CD4-positive, CD25-positive, alpha-beta regulatory T cell (primary cell): ENCODE results near the gene CORO1C. TPM values are rescaled to one million over a fixed set of nuclear protein-coding genes. Genes with fewer than 3 reads are reported as not detected.

Experiments
- ATAC-seq, 2 donors: fragments of 150-1000 bp; cut with Tn5 transposase; one replicate each; pipeline ENCODE4 v1.10.0; 2021; ENCODE audit warnings: low read depth in 2 of 2, moderate number of reproducible peaks in 2 of 2, moderate library complexity in 1 of 2
- DNase-seq, 3 donors: peaks; one replicate each; pipeline versions ENCODE4 v3.0.0 to v3.0.0-alpha.2; 2012 to 2022; ENCODE audit warnings: mixed read lengths in 1 of 3
- H3K27ac ChIP-seq: one replicate; pipeline ENCODE4 v1.7.0; 2013; ENCODE audit warnings: mild to moderate bottlenecking, low read length; ENCODE audit not compliant: insufficient read depth, poor library complexity, severe bottlenecking
- H3K27me3 ChIP-seq: one replicate; pipeline ENCODE4 v1.7.0; 2013; ENCODE audit warnings: low read length; ENCODE audit not compliant: control insufficient read depth, insufficient read depth
- H3K36me3 ChIP-seq: one replicate; pipeline ENCODE4 v1.7.0; 2013; ENCODE audit warnings: mild to moderate bottlenecking, low read length, moderate library complexity; ENCODE audit not compliant: control insufficient read depth, insufficient read depth
- H3K4me1 ChIP-seq: 2 replicates; pipeline ENCODE4 v1.7.0; 2013; ENCODE audit warnings: mild to moderate bottlenecking, low read length; ENCODE audit not compliant: insufficient read depth, control insufficient read depth, poor library complexity, severe bottlenecking
- H3K4me3 ChIP-seq: one replicate; pipeline ENCODE4 v1.7.0; 2013; ENCODE audit warnings: low read depth, mild to moderate bottlenecking, low read length, moderate library complexity
- H3K9me3 ChIP-seq, 2 experiments: 1 replicate in 1 of 2; 2 replicates in 1 of 2; pipeline ENCODE4 v1.7.0; 2013; ENCODE audit warnings: low read length in 2 of 2, mild to moderate bottlenecking in 1 of 2, moderate library complexity in 1 of 2; ENCODE audit not compliant: control insufficient read depth in 2 of 2
- H3K27ac Mint-ChIP-seq, 3 donors: one replicate each; pipeline ENCODE4 v1.8.0; 2020 to 2022; ENCODE audit warnings: mild to moderate bottlenecking in 3 of 3, mixed read lengths in 3 of 3, moderate library complexity in 2 of 3
- H3K27me3 Mint-ChIP-seq: one replicate; pipeline ENCODE4 v1.8.0; 2022; ENCODE audit warnings: mild to moderate bottlenecking, mixed read lengths
- H3K36me3 Mint-ChIP-seq: one replicate; pipeline ENCODE4 v1.8.0; 2020; ENCODE audit warnings: mixed read lengths
- H3K4me1 Mint-ChIP-seq, 4 donors: one replicate each; pipeline ENCODE4 v1.8.0; 2020 to 2022; ENCODE audit warnings: mixed read lengths in 4 of 4, mild to moderate bottlenecking in 1 of 4
- H3K4me3 Mint-ChIP-seq, 4 donors: one replicate each; pipeline ENCODE4 v1.8.0; 2020 to 2022; ENCODE audit warnings: mild to moderate bottlenecking in 4 of 4, mixed read lengths in 4 of 4, moderate library complexity in 3 of 4
- H3K9me3 Mint-ChIP-seq, 7 donors: one replicate each; pipeline ENCODE4 v1.8.0; 2020 to 2022; ENCODE audit warnings: mixed read lengths in 7 of 7, mild to moderate bottlenecking in 3 of 7, moderate library complexity in 2 of 7
- polyA plus RNA-seq, 4 donors: library from polyadenylated mRNA; unstranded; fragments of 300-500 nt; fragmentation: Illumina TruSeq; gene quantifications; one replicate each; pipeline ENCODE4 v1.2.3, GENCODE V29; 2021
- total RNA-seq: library from RNA; stranded (reverse); gene quantifications from one replicate; pipeline ENCODE4 v1.2.3, GENCODE V29; 2022

CORO1C gene
- total and polyA plus RNA-seq, 5 donors from 2014 or later, result 9.4 to 22.8 (median 21.2) TPM

DNA sequence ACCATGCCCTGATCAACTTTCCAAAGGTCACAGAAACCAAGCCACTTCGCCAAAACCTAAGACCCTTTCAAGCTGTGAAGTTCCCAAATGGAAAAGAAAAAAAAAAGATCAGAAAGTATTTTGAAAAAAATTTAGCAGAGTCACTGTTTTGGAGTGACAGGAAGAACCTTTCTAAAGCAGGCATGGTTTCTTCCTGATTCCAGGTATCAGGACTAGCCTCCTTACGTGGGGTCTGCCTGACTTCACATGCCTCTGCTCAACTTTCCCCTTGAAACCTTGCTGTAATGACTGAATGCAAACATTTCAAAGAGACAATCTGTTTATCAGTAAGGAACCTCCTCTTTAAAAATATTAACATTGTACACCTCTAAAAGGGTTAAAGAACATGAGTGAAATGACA is 9.5 kb downstream of the CORO1C start:
- Mint-ChIP-seq H3K36me3 (no peaks in the 10 kb centered on the region), H3K9me3 (no peaks in the 10 kb centered on the region), H3K4me1 (peaks cover 4 to 23% (median 13%) of the 10 kb centered on the region in 4 donors), H3K4me3 (no peak overlapping the region), H3K27me3 (no peaks in the 10 kb centered on the region), H3K27ac (no peak overlapping the region)
- H3K27me3 ChIP-seq, result no peaks in the 10 kb centered on the region
- ATAC-seq, result no peak
- H3K4me3 ChIP-seq, result no peak overlapping the region
- H3K36me3 ChIP-seq, result no peaks in the 10 kb centered on the region
- no peak for DNase-seq
- no peaks in the 10 kb centered on the region for H3K4me1 ChIP-seq
- no peaks in the 10 kb centered on the region for H3K9me3 ChIP-seq
- H3K27ac ChIP-seq, result no peak overlapping the region

GRCh38 chr12:108720757-108721514 is 10.4 kb downstream of the CORO1C start:
- H3K27me3 ChIP-seq, result no peaks in the 10 kb centered on the region
- no peaks in the 10 kb centered on the region for H3K36me3 Mint-ChIP-seq
- H3K36me3 ChIP-seq, result no peaks in the 10 kb centered on the region
- H3K4me3 ChIP-seq, result no peak overlapping the region
- H3K9me3 Mint-ChIP-seq, result no peaks in the 10 kb centered on the region
- H3K27me3 Mint-ChIP-seq, result no peaks in the 10 kb centered on the region
- H3K4me1 ChIP-seq, result no peaks in the 10 kb centered on the region
- no peaks in the 10 kb centered on the region for H3K9me3 ChIP-seq
- peaks cover 4 to 23% (median 13%) of the 10 kb centered on the region in 4 donors for H3K4me1 Mint-ChIP-seq
- H3K4me3 Mint-ChIP-seq, result no peak overlapping the region
- DNase-seq (no peak), ATAC-seq (no peak)
- H3K27ac ChIP-seq, result no peak overlapping the region
- H3K27ac Mint-ChIP-seq, result no peak overlapping the region

DNA sequence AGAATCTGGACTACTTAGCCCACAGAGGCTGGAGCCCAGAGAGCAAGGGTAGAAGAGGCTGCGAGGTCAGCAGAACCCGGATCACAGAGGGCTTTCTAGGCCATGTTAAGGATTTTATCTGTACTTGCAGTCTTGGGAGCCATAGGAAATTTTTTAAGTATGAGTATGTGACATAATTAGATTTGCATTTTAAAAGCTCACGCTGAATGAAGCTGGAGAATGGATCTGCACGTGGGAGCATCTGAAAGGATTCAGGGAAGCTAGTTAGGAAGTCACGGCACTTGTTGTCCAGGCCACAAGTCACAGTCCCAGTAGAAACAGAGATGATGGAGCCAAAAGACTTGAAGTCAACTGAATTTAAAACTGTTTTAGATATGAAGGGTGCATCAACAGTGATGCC is 14.1 kb downstream of the CORO1C start:
- Mint-ChIP-seq H3K4me3 (no peak overlapping the region), H3K36me3 (no peaks in the 10 kb centered on the region), H3K27me3 (no peaks in the 10 kb centered on the region), H3K4me1 (peaks cover 2 to 7% (median 5%) of the 10 kb centered on the region in 4 donors), H3K27ac (no peak overlapping the region), H3K9me3 (no peaks in the 10 kb centered on the region)
- Histone ChIP-seq H3K4me1 (no peaks in the 10 kb centered on the region), H3K27ac (no peak overlapping the region), H3K36me3 (no peaks in the 10 kb centered on the region), H3K4me3 (no peak overlapping the region), H3K27me3 (no peaks in the 10 kb centered on the region), H3K9me3 (no peaks in the 10 kb centered on the region)
- no peak for ATAC-seq
- no peak for DNase-seq

DNA sequence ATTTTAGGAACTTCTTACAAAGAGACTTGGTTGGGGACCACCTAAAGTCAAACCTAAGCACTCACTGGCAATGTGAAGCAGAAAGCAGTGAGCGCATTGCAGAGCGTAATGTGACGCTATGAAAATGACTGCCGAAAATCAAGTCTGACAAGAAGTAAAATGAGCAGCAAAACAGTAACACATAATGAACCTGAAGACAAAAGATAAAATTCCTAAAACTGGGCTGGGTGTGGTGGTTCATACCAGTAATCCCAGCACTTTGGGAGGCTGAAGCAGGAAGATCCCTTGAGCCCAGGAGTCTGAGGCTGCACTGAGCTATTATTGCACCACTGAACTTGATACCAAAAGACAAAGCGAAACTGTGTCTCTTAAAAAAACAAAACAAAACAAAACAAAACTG is 16.5 kb downstream of the CORO1C start:
- H3K4me1 ChIP-seq, result no peaks in the 10 kb centered on the region
- no peaks in the 10 kb centered on the region for H3K27me3 ChIP-seq
- H3K36me3 ChIP-seq, result no peaks in the 10 kb centered on the region
- Mint-ChIP-seq H3K27me3 (no peaks in the 10 kb centered on the region), H3K4me1 (peaks cover 2 to 6% (median 5%) of the 10 kb centered on the region in 4 donors), H3K9me3 (no peaks in the 10 kb centered on the region), H3K4me3 (no peak overlapping the region), H3K36me3 (no peaks in the 10 kb centered on the region), H3K27ac (peak overlapping the region in 1 of 3 donors; percentile 36)
- H3K4me3 ChIP-seq, result no peak overlapping the region
- DNase-seq (no peak), ATAC-seq (no peak)
- no peaks in the 10 kb centered on the region for H3K9me3 ChIP-seq
- H3K27ac ChIP-seq, result no peak overlapping the region

GRCh38 chr12:108713471-108713870 is 17.8 kb downstream of the CORO1C start:
- Histone ChIP-seq H3K27ac (no peak overlapping the region), H3K9me3 (no peaks in the 10 kb centered on the region), H3K27me3 (no peaks in the 10 kb centered on the region), H3K4me1 (no peaks in the 10 kb centered on the region), H3K36me3 (no peaks in the 10 kb centered on the region), H3K4me3 (no peak overlapping the region)
- H3K27me3 Mint-ChIP-seq, result no peaks in the 10 kb centered on the region
- ATAC-seq (no peak), DNase-seq (no peak)
- H3K36me3 Mint-ChIP-seq, result no peaks in the 10 kb centered on the region
- H3K4me1 Mint-ChIP-seq, result peaks cover under 1 to 5% (median 2%) of the 10 kb centered on the region in 4 donors
- H3K27ac Mint-ChIP-seq, result no peak overlapping the region
- no peaks in the 10 kb centered on the region for H3K9me3 Mint-ChIP-seq
- no peak overlapping the region for H3K4me3 Mint-ChIP-seq

GRCh38 chr12:108712925-108713203 is 18.5 kb downstream of the CORO1C start:
- Histone ChIP-seq H3K4me1 (no peaks in the 10 kb centered on the region), H3K9me3 (no peaks in the 10 kb centered on the region), H3K27me3 (no peaks in the 10 kb centered on the region), H3K27ac (no peak overlapping the region), H3K36me3 (no peaks in the 10 kb centered on the region), H3K4me3 (no peak overlapping the region)
- no peaks in the 10 kb centered on the region for H3K36me3 Mint-ChIP-seq
- H3K27ac Mint-ChIP-seq, result no peak overlapping the region
- peaks cover 0 to 5% (median 1%) of the 10 kb centered on the region in 4 donors for H3K4me1 Mint-ChIP-seq
- no peaks in the 10 kb centered on the region for H3K27me3 Mint-ChIP-seq
- no peaks in the 10 kb centered on the region for H3K9me3 Mint-ChIP-seq
- H3K4me3 Mint-ChIP-seq, result no peak overlapping the region
- ATAC-seq, result no peak
- no peak for DNase-seq

DNA sequence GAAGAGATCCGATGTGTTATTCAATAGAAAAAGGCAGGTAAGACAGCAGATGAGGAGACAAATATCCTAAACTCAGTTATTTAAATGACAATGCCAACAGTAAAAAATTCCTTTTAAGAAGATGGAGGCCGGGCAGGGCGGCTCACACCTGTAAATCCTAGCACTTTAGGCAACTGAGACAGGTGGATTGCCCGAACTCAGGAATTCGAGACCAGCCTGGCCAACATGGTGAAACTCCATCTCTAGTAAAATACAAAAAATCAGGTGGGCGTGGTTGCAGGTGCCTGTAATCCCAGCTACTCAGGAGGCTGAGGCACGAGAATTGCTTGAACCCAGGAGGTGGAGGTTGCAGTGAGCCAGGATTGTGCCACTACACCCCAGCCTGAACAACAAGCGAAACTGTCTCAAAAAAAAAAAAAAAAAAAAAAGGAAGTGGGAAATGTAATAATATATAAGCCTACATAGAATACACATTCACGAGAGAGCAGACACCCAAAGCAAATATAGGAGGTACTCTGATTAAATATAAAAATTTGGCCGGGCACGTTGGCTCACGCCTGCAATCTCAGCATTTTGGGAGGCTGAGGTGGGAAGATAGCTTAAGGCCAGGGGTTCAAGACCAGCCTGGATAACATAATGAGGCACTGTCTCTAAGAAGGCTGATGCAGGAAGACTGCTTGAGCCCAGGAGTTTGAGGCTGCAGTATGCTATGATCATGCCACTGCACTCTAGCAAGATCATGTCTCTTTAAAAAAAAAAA is 19.0 kb downstream of the CORO1C start:
- Histone ChIP-seq H3K27ac (no peak overlapping the region), H3K27me3 (no peaks in the 10 kb centered on the region), H3K9me3 (no peaks in the 10 kb centered on the region), H3K4me3 (no peak overlapping the region), H3K4me1 (no peaks in the 10 kb centered on the region), H3K36me3 (no peaks in the 10 kb centered on the region)
- peaks cover 0 to 5% (median 1%) of the 10 kb centered on the region in 4 donors for H3K4me1 Mint-ChIP-seq
- ATAC-seq (no peak), DNase-seq (no peak)
- H3K36me3 Mint-ChIP-seq, result no peaks in the 10 kb centered on the region
- no peaks in the 10 kb centered on the region for H3K27me3 Mint-ChIP-seq
- H3K9me3 Mint-ChIP-seq, result no peaks in the 10 kb centered on the region
- H3K4me3 Mint-ChIP-seq, result no peak overlapping the region
- H3K27ac Mint-ChIP-seq, result no peak overlapping the region
